ENCODE results near the gene SLC41A2. TPM values are rescaled to one million over a fixed set of nuclear protein-coding genes. Genes with fewer than 3 reads are reported as not detected.

SLC41A2 gene
- total RNA-seq, 2 experiments from 2014 or later, result 5.3 to 16.4 TPM

DNA sequence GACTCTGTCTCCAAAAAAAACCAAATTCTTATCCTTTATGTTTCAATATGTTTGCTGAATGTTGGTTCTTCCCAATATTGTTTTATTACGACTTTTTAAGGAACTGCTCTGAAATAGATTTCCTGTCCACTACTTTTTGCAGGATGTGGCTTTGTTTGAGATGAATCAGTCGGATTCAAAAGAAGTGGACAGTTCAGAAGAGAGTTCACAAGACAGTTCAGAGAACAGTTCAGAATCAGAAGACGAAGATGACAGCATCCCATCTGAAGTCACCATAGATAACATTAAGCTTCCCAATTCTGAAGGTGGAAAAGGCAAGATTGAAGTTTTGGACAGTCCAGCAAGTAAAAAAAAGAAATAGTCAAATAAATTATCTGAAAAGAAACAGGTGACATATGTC, 36.2 kb upstream of the SLC41A2 start:
- POLR2A ChIA-PET, result no interaction called here
- TF ChIP-seq, protein P1, sequence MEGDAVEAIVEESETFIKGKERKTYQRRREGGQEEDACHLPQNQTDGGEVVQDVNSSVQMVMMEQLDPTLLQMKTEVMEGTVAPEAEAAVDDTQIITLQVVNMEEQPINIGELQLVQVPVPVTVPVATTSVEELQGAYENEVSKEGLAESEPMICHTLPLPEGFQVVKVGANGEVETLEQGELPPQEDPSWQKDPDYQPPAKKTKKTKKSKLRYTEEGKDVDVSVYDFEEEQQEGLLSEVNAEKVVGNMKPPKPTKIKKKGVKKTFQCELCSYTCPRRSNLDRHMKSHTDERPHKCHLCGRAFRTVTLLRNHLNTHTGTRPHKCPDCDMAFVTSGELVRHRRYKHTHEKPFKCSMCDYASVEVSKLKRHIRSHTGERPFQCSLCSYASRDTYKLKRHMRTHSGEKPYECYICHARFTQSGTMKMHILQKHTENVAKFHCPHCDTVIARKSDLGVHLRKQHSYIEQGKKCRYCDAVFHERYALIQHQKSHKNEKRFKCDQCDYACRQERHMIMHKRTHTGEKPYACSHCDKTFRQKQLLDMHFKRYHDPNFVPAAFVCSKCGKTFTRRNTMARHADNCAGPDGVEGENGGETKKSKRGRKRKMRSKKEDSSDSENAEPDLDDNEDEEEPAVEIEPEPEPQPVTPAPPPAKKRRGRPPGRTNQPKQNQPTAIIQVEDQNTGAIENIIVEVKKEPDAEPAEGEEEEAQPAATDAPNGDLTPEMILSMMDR (conservative IDR thresholded peaks at IDR 0.05; ENCODE audit: low read length), result no peak

GRCh38 chr12:104991565-104992128, 33.6 kb upstream of the SLC41A2 start:
- H3K79me2 ChIP-seq (ENCODE audit: insufficient read depth, low read depth, low read length), result peaks cover 32% of the 10 kb centered on the region

More for the DNA sequence above, 36.2 kb upstream of the SLC41A2 start:
- no peak overlapping the region for H2AFZ ChIP-seq (ENCODE audit: low read length)
- peaks cover 6% of the 10 kb centered on the region; the same call in 1 of the 2 replicates for H3K79me2 ChIP-seq (ENCODE audit: insufficient read depth, low read depth, low read length)
- no peak overlapping the region for H3K27ac ChIP-seq (ENCODE audit: low read depth, low read length, poor library complexity, severe bottlenecking)
- DNase-seq (ENCODE audit: low spot score), result no peak
- H3K4me2 ChIP-seq (ENCODE audit: low read length), result no peak overlapping the region
- no peak overlapping the region for H3K4me3 ChIP-seq (ENCODE audit: low read depth, low read length, poor library complexity, severe bottlenecking)
- H3K4me1 ChIP-seq (ENCODE audit: insufficient read depth, low read length, poor library complexity, severe bottlenecking), result peaks cover 17% of the 10 kb centered on the region
- H3K9me3 ChIP-seq (ENCODE audit: low read length), result peaks cover 7% of the 10 kb centered on the region; the same call in 1 of the 2 replicates
- CTCF ChIA-PET (ENCODE audit: unreplicated experiment), result no interaction called here
- intact Hi-C loops (cut with micrococcal nuclease; ENCODE audit: unreplicated experiment), result no loop called here
- no TSS peak for BruUV-seq (replicated peaks)
- H3K9me2 ChIP-seq (ENCODE audit: insufficient read depth, low read length), result no peaks in the 10 kb centered on the region
- H3K36me3 ChIP-seq (ENCODE audit: insufficient read depth, low read length), result peaks cover 97% of the 10 kb centered on the region
- H4K20me1 ChIP-seq (ENCODE audit: insufficient read depth, low read length), result no peaks in the 10 kb centered on the region

DNA sequence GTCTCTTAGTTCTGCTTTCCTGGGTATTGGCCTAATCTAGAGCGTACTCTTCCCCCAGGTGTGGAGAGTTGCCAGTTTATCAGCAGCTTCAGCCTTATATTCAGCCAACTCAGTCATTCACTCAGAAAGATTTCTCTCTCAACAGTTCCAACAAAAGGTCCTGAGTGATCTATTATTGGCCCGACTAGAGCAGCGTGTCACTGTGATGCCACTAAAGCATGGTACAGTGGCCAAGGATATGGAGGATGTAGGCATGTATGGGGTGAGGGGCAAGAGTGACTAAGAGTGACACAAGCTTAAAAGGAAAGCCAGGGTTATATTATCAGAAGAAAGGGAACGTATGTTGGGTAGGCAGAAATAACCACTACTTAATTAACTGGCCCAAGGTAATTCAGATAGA, 32.9 kb upstream of the SLC41A2 start:
- Histone ChIP-seq H3K79me2 (ENCODE audit: insufficient read depth, low read depth, low read length) (peaks cover 34% of the 10 kb centered on the region), H3K4me2 (ENCODE audit: low read length) (no peak overlapping the region), H3K36me3 (ENCODE audit: insufficient read depth, low read length) (peaks cover 80% of the 10 kb centered on the region), H2AFZ (ENCODE audit: low read length) (no peak overlapping the region), H3K9me3 (ENCODE audit: low read length) (peaks cover 17% of the 10 kb centered on the region; the same call in 1 of the 2 replicates), H4K20me1 (ENCODE audit: insufficient read depth, low read length) (no peaks in the 10 kb centered on the region), H3K9me2 (ENCODE audit: insufficient read depth, low read length) (no peaks in the 10 kb centered on the region), H3K4me3 (ENCODE audit: low read depth, low read length, poor library complexity, severe bottlenecking) (no peak overlapping the region), H3K27ac (ENCODE audit: low read depth, low read length, poor library complexity, severe bottlenecking) (peak overlapping the region; percentile 25), H3K4me1 (ENCODE audit: insufficient read depth, low read length, poor library complexity, severe bottlenecking) (peaks cover 34% of the 10 kb centered on the region)
- BruUV-seq (replicated peaks), result no TSS peak
- no peak for DNase-seq (ENCODE audit: low spot score)
- intact Hi-C loops (cut with micrococcal nuclease; ENCODE audit: unreplicated experiment), result no loop called here
- TF ChIP-seq EZH2phosphoT487 (IDR thresholded peaks at IDR 0.05; ENCODE audit: borderline replicate concordance, low read depth, low read length), result no peak
- TF ChIP-seq, protein P1 (conservative IDR thresholded peaks at IDR 0.05; ENCODE audit: low read length), result no peak
- CTCF ChIA-PET (ENCODE audit: unreplicated experiment), result no interaction called here
- POLR2A ChIA-PET, result interaction anchor here (0.9 to 1.6 kb wide), 2 partner anchors 11 to 101 kb away, joined by 3 read pairs; no protein-coding TSS in a partner anchor

More at GRCh38 chr12:104991565-104992128, 33.6 kb upstream of the SLC41A2 start:
- CTCF ChIA-PET (ENCODE audit: unreplicated experiment), result no interaction called here
- Histone ChIP-seq H3K27ac (ENCODE audit: low read depth, low read length, poor library complexity, severe bottlenecking) (peak overlapping the region; percentile 25), H3K9me2 (ENCODE audit: insufficient read depth, low read length) (no peaks in the 10 kb centered on the region), H2AFZ (ENCODE audit: low read length) (no peak overlapping the region), H3K4me3 (ENCODE audit: low read depth, low read length, poor library complexity, severe bottlenecking) (no peak overlapping the region), H3K4me2 (ENCODE audit: low read length) (0 out of 2 replicates have a peak overlapping the region, but pooled peaks have one; percentile 13), H4K20me1 (ENCODE audit: insufficient read depth, low read length) (no peaks in the 10 kb centered on the region), H3K4me1 (ENCODE audit: insufficient read depth, low read length, poor library complexity, severe bottlenecking) (peaks cover 34% of the 10 kb centered on the region), H3K9me3 (ENCODE audit: low read length) (peaks cover 17% of the 10 kb centered on the region; the same call in 1 of the 2 replicates), H3K36me3 (ENCODE audit: insufficient read depth, low read length) (peaks cover 87% of the 10 kb centered on the region)
- POLR2A ChIA-PET, result interaction anchor here (1.0 to 1.6 kb wide), 2 partner anchors 10 to 100 kb away, joined by 3 to 4 read pairs; no protein-coding TSS in a partner anchor
- no TSS peak for BruUV-seq (replicated peaks)
- no peak for DNase-seq (ENCODE audit: low spot score)
- intact Hi-C loops (cut with micrococcal nuclease; ENCODE audit: unreplicated experiment), result no loop called here
- TF ChIP-seq EZH2phosphoT487 (IDR thresholded peaks at IDR 0.05; ENCODE audit: borderline replicate concordance, low read depth, low read length), result no peak
- TF ChIP-seq, protein P1 (conservative IDR thresholded peaks at IDR 0.05; ENCODE audit: low read length), result no peak
